ENCODE results near the gene ENPP6.

DNA sequence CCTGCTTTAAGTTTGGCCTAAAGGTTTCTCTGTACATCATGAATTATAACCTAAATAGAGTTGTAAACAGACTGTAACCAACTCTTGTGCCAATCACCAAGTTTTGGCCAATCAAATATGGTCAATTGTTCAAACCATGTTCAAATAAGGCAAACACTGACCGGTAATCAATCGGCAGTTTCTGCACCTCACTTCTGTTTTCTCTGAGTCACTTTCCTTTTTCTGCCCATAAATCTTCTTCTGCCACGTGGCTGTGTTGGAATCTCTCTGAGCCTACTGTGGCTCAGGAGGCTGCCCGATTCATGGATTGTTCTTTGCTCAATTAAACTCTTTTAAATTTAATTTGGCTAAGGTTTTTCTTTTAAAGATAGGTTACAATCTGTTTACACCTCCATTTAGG is 16.5 kb upstream of the ENPP6 start:
- TF ChIP-seq POLR2A (IDR thresholded peaks at IDR 0.05; ENCODE audit: low read depth, low read length) (no peak), POLR2AphosphoS5 (IDR thresholded peaks at IDR 0.05; ENCODE audit: low read depth, low read length) (no peak)
